Right lobe of liver (tissue), 6 donors: ENCODE results near the gene PROC. TPM values are rescaled to one million over a fixed set of nuclear protein-coding genes. Genes with fewer than 3 reads are reported as not detected.

Experiments used
- ATAC-seq, 4 donors: fragments of 200-7000 bp; cut with Tn5 transposase; one replicate each; pipeline ENCODE4 v1.9.1; 2020; ENCODE audit warnings: mild to moderate bottlenecking in 4 of 4, moderate library complexity in 4 of 4
- DNase-seq, 3 donors: peaks; one replicate each; pipeline ENCODE4 v3.0.0-alpha.2; 2020
- H3K27ac ChIP-seq, 3 donors: fragments of 200-600 bp; one replicate each; pipeline ENCODE4 v1.8.0; 2022
- H3K27me3 ChIP-seq, 2 donors: fragments of 200-600 bp; one replicate each; pipeline ENCODE4 v1.8.0; 2022
- H3K36me3 ChIP-seq, 4 donors: fragments of 200-600 bp; sonication (generic) in 1 of 4; one replicate each; pipeline versions ENCODE4 v1.5.1 to v1.8.0; 2017 to 2022; ENCODE audit warnings: control low read depth in 1 of 4
- H3K4me1 ChIP-seq, 4 donors: fragments of 200-600 bp; sonication (generic) in 1 of 4; one replicate each; pipeline versions ENCODE4 v1.5.1 to v1.8.0; 2017 to 2022; ENCODE audit warnings: control low read depth in 1 of 4
- H3K4me3 ChIP-seq, 3 donors: fragments of 200-600 bp; one replicate each; pipeline ENCODE4 v1.8.0; 2022
- H3K9me3 ChIP-seq, 4 donors: fragments of 200-600 bp; sonication (generic) in 1 of 4; one replicate each; pipeline versions ENCODE4 v1.5.1 to v1.8.0; 2017 to 2022; ENCODE audit warnings: control low read depth in 1 of 4
- POLR2A ChIP-seq: fragments of 450-650 bp; IDR thresholded peaks from one replicate; pipeline ENCODE4 v1.6.1; 2017; ENCODE audit warnings: antibody characterized with exemption, mild to moderate bottlenecking
- WGBS: methylation state at CpG from one replicate; pipeline ENCODE4 v1.1.6; 2018; ENCODE audit warnings: low coverage, low lambda C conversion rate; ENCODE audit not compliant: insufficient coverage; ENCODE audit errors: missing lambda C conversion rate; 5-methylcytosine and 5-hydroxymethylcytosine counted together
- intact Hi-C, 2 donors: fragments of 100-400 bp; cut with DNase I; formaldehyde crosslinking; loops; one replicate each; pipeline versions ENCODE4 v1.11.2 to v1.14.1; 2022
- total RNA-seq, 6 experiments: library from RNA; depleted of rRNA in 2 of 6; stranded (reverse); fragments of >200 nt in 2 of 6; fragmentation: NEBNext Ultra II Directional in 3 of 6; extraction: Animal tissue kit (Norgen Biotek cat#: 25700) in 3 of 6; gene quantifications; one replicate each; pipeline versions ENCODE4 v1.1.0 to v1.2.4, GENCODE V29; 2016 to 2023
- TF ChIP-seq, protein P1 (sequence below), 4 donors: fragments of 200-600 bp in 3 of 4; fragments of 450-650 bp in 1 of 4; IDR thresholded peaks; one replicate each; pipeline versions ENCODE4 v1.5.1 to v1.8.0; 2016 to 2022; ENCODE audit warnings: antibody characterized with exemption in 4 of 4, mild to moderate bottlenecking in 2 of 4
- donor health status: DM: no; HTN: yes; CAD: no.
- donor health status: DM: no; HTN: no; CAD: no.
- donor health status: DM: no; HTN: no; CAD: no.
- donor health status: DM: no; HTN: yes; CAD: no.
- donor health status: DM: no; HTN: yes; CAD: no.

Gene PROC
- total RNA-seq, 6 experiments from 2014 or later = 224 to 447 (median 319) TPM

- Histone ChIP-seq H3K27me3 (no peaks in the 10 kb centered on the region), H3K9me3 (no peaks in the 10 kb centered on the region), H3K4me3 (no peak overlapping the region), H3K36me3 (no peaks in the 10 kb centered on the region), H3K27ac (no peak overlapping the region), H3K4me1 (no peaks in the 10 kb centered on the region)
- ATAC-seq (no peak), DNase-seq (no peak)
- intact Hi-C loops = no loop called here
- 100% methylated on average over 1 of the region's 9 CpGs for WGBS
- TF ChIP-seq, protein P1, sequence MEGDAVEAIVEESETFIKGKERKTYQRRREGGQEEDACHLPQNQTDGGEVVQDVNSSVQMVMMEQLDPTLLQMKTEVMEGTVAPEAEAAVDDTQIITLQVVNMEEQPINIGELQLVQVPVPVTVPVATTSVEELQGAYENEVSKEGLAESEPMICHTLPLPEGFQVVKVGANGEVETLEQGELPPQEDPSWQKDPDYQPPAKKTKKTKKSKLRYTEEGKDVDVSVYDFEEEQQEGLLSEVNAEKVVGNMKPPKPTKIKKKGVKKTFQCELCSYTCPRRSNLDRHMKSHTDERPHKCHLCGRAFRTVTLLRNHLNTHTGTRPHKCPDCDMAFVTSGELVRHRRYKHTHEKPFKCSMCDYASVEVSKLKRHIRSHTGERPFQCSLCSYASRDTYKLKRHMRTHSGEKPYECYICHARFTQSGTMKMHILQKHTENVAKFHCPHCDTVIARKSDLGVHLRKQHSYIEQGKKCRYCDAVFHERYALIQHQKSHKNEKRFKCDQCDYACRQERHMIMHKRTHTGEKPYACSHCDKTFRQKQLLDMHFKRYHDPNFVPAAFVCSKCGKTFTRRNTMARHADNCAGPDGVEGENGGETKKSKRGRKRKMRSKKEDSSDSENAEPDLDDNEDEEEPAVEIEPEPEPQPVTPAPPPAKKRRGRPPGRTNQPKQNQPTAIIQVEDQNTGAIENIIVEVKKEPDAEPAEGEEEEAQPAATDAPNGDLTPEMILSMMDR (IDR thresholded peaks at IDR 0.05) = no peak
- TF ChIP-seq POLR2A = no peak
These were observed 17.7 kb upstream of the PROC start for GRCh38 chr2:127400533-127400896.

GRCh38 chr2:127400897-127401756 lies 17.1 kb upstream of the PROC start:
- H3K27me3 ChIP-seq = no peaks in the 10 kb centered on the region
- no peak for TF ChIP-seq POLR2A
- TF ChIP-seq, protein P1 (IDR thresholded peaks at IDR 0.05) = no peak
- H3K9me3 ChIP-seq = no peaks in the 10 kb centered on the region
- no peak overlapping the region for H3K4me3 ChIP-seq
- 80% methylated on average over 8 of the region's 39 CpGs for WGBS
- no peaks in the 10 kb centered on the region for H3K36me3 ChIP-seq
- H3K27ac ChIP-seq = no peak overlapping the region
- peak in 1 of 4 donors; percentile 8 for ATAC-seq
- H3K4me1 ChIP-seq = no peaks in the 10 kb centered on the region
- intact Hi-C loops = no loop called here
- DNase-seq = peak in 1 of 3 donors; percentile 54

GRCh38 chr2:127401757-127402695 lies 16.2 kb upstream of the PROC start:
- no peak overlapping the region for H3K27ac ChIP-seq
- DNase-seq (no peak), ATAC-seq (no peak)
- TF ChIP-seq POLR2A = no peak
- TF ChIP-seq, protein P1 (IDR thresholded peaks at IDR 0.05) = no peak
- intact Hi-C loops = no loop called here
- no peak overlapping the region for H3K4me3 ChIP-seq
- H3K4me1 ChIP-seq = no peaks in the 10 kb centered on the region
- no peaks in the 10 kb centered on the region for H3K36me3 ChIP-seq
- 68% methylated on average over 4 of the region's 11 CpGs for WGBS
- no peaks in the 10 kb centered on the region for H3K9me3 ChIP-seq
- no peaks in the 10 kb centered on the region for H3K27me3 ChIP-seq

GRCh38 chr2:127403460-127403859 lies 14.8 kb upstream of the PROC start:
- Histone ChIP-seq H3K36me3 (no peaks in the 10 kb centered on the region), H3K9me3 (no peaks in the 10 kb centered on the region), H3K27ac (no peak overlapping the region), H3K4me1 (peaks cover 0 to 6% (median 0%) of the 10 kb centered on the region in 4 donors), H3K27me3 (no peaks in the 10 kb centered on the region), H3K4me3 (no peak overlapping the region)
- no peak for ATAC-seq
- intact Hi-C loops = no loop called here
- 81% methylated on average over 3 of the region's 3 CpGs for WGBS
- DNase-seq = no peak
- no peak for TF ChIP-seq POLR2A
- TF ChIP-seq, protein P1 (IDR thresholded peaks at IDR 0.05) = no peak
